NCI-H446 treated with DMSO at 0.1 percent for 48 hours (cell line): ENCODE data around the gene TXNRD2.
"Not testable (repeated sequence)": the region's sequence is repeated elsewhere in the genome, so short reads cannot be mapped to it uniquely, and the experiment has no call there.

Source experiments
- DNase-seq: peaks from one replicate; lab custom pipeline; 2025; lab: John Stamatoyannopoulos, UW

TXNRD2 gene

GRCh38 chr22:19844377-19845053 is 97.1 kb downstream of the TXNRD2 start:
- DNase-seq = no peak

- DNase-seq = no peak
These were observed 97.7 kb downstream of the TXNRD2 start for GRCh38 chr22:19843857-19844376.

- no peak for DNase-seq
These were observed 98.3 kb downstream of the TXNRD2 start for GRCh38 chr22:19843107-19843856.

- DNase-seq = no peak
These were observed 99.1 kb downstream of the TXNRD2 start for GRCh38 chr22:19842393-19843106.

- DNase-seq = no peak
These were observed 99.8 kb downstream of the TXNRD2 start for GRCh38 chr22:19841641-19842392.

GRCh38 chr22:19840955-19841640 is 100.5 kb downstream of the TXNRD2 start:
- no peak for DNase-seq

- DNase-seq = no peak
These were observed 101.6 kb downstream of the TXNRD2 start for GRCh38 chr22:19840059-19840458.

- DNase-seq = no peak
These were observed 103.7 kb downstream of the TXNRD2 start for GRCh38 chr22:19837915-19838314.

- DNase-seq = no peak
These were observed 105.1 kb downstream of the TXNRD2 start for GRCh38 chr22:19836512-19836911.

GRCh38 chr22:19834599-19834998 is 107.0 kb downstream of the TXNRD2 start:
- no peak for DNase-seq

GRCh38 chr22:19833327-19833726 is 108.3 kb downstream of the TXNRD2 start:
- DNase-seq = not testable (repeated sequence)

GRCh38 chr22:19832476-19833108 is 109.0 kb downstream of the TXNRD2 start:
- DNase-seq = no peak

- not testable (repeated sequence) for DNase-seq
These were observed 109.6 kb downstream of the TXNRD2 start for GRCh38 chr22:19831979-19832378.

GRCh38 chr22:19831016-19831415 is 110.6 kb downstream of the TXNRD2 start:
- no peak for DNase-seq

- no peak for DNase-seq
These were observed 113.6 kb downstream of the TXNRD2 start for GRCh38 chr22:19828035-19828401.

GRCh38 chr22:19827341-19828034 is 114.1 kb downstream of the TXNRD2 start:
- no peak for DNase-seq

- DNase-seq = no peak
These were observed 115.0 kb downstream of the TXNRD2 start for GRCh38 chr22:19826619-19826950.

GRCh38 chr22:19825904-19826618 is 115.6 kb downstream of the TXNRD2 start:
- DNase-seq = no peak
